WTC11 (cell line): Measurements from ENCODE around the gene ZNHIT2. TPM values are rescaled to one million over a fixed set of nuclear protein-coding genes. Genes with fewer than 3 reads are reported as not detected.

ENCODE experiments used
- ATAC-seq: fragments of 200-7000 bp; cut with Tn5 transposase; 2 replicates; pipeline ENCODE4 v1.10.0; 2021; ENCODE audit warnings: mild to moderate bottlenecking, moderate library complexity
- CTCF ChIA-PET: fragments of 300-600 bp; sonication (Branson Sonifier 250); formaldehyde crosslinking; loops from one replicate; lab custom pipeline; 2021; ENCODE audit warnings: antibody characterized with exemption; lab: Charles Lee
- POLR2A ChIA-PET: fragments of 350-600 bp; sonication (Branson Sonifier 250); formaldehyde crosslinking; loops from one replicate; lab custom pipeline; 2021; ENCODE audit warnings: antibody characterized with exemption; lab: Charles Lee
- DNase-seq: peaks from one replicate; pipeline ENCODE4 v3.0.0; 2021; ENCODE audit warnings: low spot score
- H3K27ac Mint-ChIP-seq: 2 replicates; pipeline ENCODE4 v1.8.0; 2021; ENCODE audit warnings: mixed read lengths
- H3K27me3 Mint-ChIP-seq: 2 replicates; pipeline ENCODE4 v1.8.0; 2021; ENCODE audit warnings: low read depth, mild to moderate bottlenecking, moderate library complexity, mixed read lengths
- H3K36me3 Mint-ChIP-seq: 2 replicates; pipeline ENCODE4 v1.8.0; 2021; ENCODE audit warnings: mixed read lengths
- H3K4me1 Mint-ChIP-seq: 2 replicates; pipeline ENCODE4 v1.8.0; 2022; ENCODE audit warnings: mixed read lengths
- H3K4me3 Mint-ChIP-seq: 2 replicates; pipeline ENCODE4 v1.8.0; 2021; ENCODE audit warnings: mild to moderate bottlenecking, moderate library complexity, mixed read lengths
- H3K9me3 Mint-ChIP-seq: 2 replicates; pipeline ENCODE4 v1.8.0; 2021; ENCODE audit warnings: mixed read lengths
- ELF4 ChIP-seq: sonication (generic); formaldehyde crosslinking; IDR thresholded peaks from 2 replicates; pipeline ENCODE4 v1.8.1; 2022; ENCODE audit warnings: low read depth, mild to moderate bottlenecking, moderate library complexity, missing genetic modification reagents
- FOXP4 ChIP-seq: sonication (generic); formaldehyde crosslinking; IDR thresholded peaks from 2 replicates; pipeline ENCODE4 v1.8.0; 2022; ENCODE audit warnings: mild to moderate bottlenecking, missing genetic modification reagents
- GRHL2 ChIP-seq: fragments of 250-450 bp; sonication (Bioruptor Pico); IDR thresholded peaks from 2 replicates; pipeline ENCODE4 v1.8.0; 2022; ENCODE audit warnings: mild to moderate bottlenecking, moderate library complexity; ENCODE audit not compliant: insufficient replicate concordance, severe bottlenecking
- NFYB ChIP-seq: sonication (generic); formaldehyde crosslinking; conservative IDR thresholded peaks from 2 replicates; pipeline ENCODE4 v1.8.0; 2022; ENCODE audit warnings: low read depth, missing genetic modification reagents
- RELA ChIP-seq: sonication (generic); formaldehyde crosslinking; IDR thresholded peaks from 2 replicates; pipeline ENCODE4 v1.8.1; 2022; ENCODE audit warnings: missing genetic modification reagents, mild to moderate bottlenecking, borderline replicate concordance
- ZNF512 ChIP-seq: sonication (generic); formaldehyde crosslinking; IDR thresholded peaks from 2 replicates; pipeline ENCODE4 v1.8.1; 2022; ENCODE audit warnings: missing genetic modification reagents, borderline replicate concordance
- total RNA-seq: library from RNA; stranded (reverse); gene quantifications from 3 replicates; pipeline ENCODE4 v1.2.3, GENCODE V29; 2021
- TF ChIP-seq, protein P1 (sequence below): sonication (generic); formaldehyde crosslinking; IDR thresholded peaks from 2 replicates; pipeline ENCODE4 v1.8.0; 2022; ENCODE audit warnings: missing genetic modification reagents
- TF ChIP-seq, protein P2 (sequence below): sonication (generic); formaldehyde crosslinking; IDR thresholded peaks from 2 replicates; pipeline ENCODE4 v1.8.1; 2023; ENCODE audit warnings: mild to moderate bottlenecking, missing genetic modification reagents, moderate library complexity
- TF ChIP-seq, protein P3 (sequence below): sonication (generic); formaldehyde crosslinking; IDR thresholded peaks from 2 replicates; pipeline ENCODE4 v1.8.1; 2023; ENCODE audit warnings: mild to moderate bottlenecking, moderate library complexity, missing genetic modification reagents

Gene ZNHIT2
- total RNA-seq, 1 experiment from 2014 or later: 16.7 TPM

GRCh38 chr11:65130631-65131416 lies 13.3 kb upstream of the ZNHIT2 start (continued):
- TF ChIP-seq, protein P1, sequence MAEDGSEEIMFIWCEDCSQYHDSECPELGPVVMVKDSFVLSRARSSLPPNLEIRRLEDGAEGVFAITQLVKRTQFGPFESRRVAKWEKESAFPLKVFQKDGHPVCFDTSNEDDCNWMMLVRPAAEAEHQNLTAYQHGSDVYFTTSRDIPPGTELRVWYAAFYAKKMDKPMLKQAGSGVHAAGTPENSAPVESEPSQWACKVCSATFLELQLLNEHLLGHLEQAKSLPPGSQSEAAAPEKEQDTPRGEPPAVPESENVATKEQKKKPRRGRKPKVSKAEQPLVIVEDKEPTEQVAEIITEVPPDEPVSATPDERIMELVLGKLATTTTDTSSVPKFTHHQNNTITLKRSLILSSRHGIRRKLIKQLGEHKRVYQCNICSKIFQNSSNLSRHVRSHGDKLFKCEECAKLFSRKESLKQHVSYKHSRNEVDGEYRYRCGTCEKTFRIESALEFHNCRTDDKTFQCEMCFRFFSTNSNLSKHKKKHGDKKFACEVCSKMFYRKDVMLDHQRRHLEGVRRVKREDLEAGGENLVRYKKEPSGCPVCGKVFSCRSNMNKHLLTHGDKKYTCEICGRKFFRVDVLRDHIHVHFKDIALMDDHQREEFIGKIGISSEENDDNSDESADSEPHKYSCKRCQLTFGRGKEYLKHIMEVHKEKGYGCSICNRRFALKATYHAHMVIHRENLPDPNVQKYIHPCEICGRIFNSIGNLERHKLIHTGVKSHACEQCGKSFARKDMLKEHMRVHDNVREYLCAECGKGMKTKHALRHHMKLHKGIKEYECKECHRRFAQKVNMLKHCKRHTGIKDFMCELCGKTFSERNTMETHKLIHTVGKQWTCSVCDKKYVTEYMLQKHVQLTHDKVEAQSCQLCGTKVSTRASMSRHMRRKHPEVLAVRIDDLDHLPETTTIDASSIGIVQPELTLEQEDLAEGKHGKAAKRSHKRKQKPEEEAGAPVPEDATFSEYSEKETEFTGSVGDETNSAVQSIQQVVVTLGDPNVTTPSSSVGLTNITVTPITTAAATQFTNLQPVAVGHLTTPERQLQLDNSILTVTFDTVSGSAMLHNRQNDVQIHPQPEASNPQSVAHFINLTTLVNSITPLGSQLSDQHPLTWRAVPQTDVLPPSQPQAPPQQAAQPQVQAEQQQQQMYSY (CRISPR knock-in tag): no peak

DNA sequence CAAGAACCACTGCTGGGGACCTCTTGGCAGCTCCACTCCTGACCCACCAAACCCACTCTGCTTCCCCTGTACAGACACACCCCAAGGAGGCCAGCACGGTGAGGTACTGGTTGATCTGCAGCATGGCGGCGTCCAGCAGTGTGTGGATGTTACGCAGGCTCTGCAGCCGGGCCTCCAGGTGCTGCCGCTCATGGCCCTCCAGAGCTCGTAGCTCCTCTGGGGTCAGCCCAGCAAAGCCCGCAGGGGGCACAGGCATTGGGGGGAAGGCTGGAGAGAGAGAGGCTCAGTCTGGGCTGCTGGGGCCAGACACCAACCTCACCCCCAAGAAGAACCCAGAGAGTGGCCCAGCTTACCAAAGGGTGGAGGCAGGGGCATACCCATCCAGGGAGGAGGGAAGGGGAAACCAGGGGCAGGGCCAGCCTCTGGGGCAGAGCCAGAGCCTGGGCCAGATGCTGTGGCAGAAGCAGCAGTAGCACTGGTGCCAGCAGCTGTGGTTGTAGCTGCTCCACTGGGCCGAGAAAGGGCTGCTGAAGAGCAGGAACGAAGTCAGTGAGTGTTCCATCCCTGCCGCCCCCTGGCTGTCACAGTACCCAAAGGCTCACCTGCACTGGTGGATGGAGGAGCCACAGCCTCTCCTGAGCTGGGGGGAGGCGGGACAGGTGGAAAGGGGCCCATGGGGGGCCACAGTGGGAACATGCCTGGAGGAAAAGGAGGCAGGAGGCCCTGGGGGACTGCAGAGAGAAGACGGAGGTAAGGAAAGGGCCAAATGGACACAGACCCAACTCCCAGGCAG lies 12.3 kb upstream of the ZNHIT2 start:
- DNase-seq: no peak
- Mint-ChIP-seq H3K9me3 (no peaks in the 10 kb centered on the region), H3K4me1 (peaks cover 12% of the 10 kb centered on the region)
- TF ChIP-seq, protein P2, sequence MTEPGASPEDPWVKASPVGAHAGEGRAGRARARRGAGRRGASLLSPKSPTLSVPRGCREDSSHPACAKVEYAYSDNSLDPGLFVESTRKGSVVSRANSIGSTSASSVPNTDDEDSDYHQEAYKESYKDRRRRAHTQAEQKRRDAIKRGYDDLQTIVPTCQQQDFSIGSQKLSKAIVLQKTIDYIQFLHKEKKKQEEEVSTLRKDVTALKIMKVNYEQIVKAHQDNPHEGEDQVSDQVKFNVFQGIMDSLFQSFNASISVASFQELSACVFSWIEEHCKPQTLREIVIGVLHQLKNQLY (CRISPR knock-in tag): no peak
- TF ChIP-seq, protein P3, sequence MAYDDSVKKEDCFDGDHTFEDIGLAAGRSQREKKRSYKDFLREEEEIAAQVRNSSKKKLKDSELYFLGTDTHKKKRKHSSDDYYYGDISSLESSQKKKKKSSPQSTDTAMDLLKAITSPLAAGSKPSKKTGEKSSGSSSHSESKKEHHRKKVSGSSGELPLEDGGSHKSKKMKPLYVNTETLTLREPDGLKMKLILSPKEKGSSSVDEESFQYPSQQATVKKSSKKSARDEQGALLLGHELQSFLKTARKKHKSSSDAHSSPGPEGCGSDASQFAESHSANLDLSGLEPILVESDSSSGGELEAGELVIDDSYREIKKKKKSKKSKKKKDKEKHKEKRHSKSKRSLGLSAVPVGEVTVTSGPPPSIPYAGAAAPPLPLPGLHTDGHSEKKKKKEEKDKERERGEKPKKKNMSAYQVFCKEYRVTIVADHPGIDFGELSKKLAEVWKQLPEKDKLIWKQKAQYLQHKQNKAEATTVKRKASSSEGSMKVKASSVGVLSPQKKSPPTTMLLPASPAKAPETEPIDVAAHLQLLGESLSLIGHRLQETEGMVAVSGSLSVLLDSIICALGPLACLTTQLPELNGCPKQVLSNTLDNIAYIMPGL: no peak
- TF ChIP-seq FOXP4: no peak
- TF ChIP-seq ZNF512 (CRISPR knock-in tag): no peak
- no peak for TF ChIP-seq RELA
- no peak for TF ChIP-seq NFYB
- TF ChIP-seq GRHL2 (CRISPR knock-in tag): no peak
- no peak for TF ChIP-seq ELF4 (CRISPR knock-in tag)
- TF ChIP-seq, all 79 proteins: peak for 0
- Mint-ChIP-seq H3K27ac (no peak overlapping the region), H3K27me3 (no peaks in the 10 kb centered on the region), H3K36me3 (peaks cover 37% of the 10 kb centered on the region), H3K4me3 (no peak overlapping the region)
- ATAC-seq: no peak
- POLR2A ChIA-PET: no interaction called here
- CTCF ChIA-PET: interaction anchor here (0.9 to 3.1 kb wide), 8 partner anchors 8 to 186 kb away, joined by 3 to 13 read pairs (median 4); partner anchors contain the start of genes CAPN1, FAU, MRPL49 and TM7SF2
